ENCODE data around the gene NOP16. TPM values are rescaled to one million over a fixed set of nuclear protein-coding genes. Genes with fewer than 3 reads are reported as not detected.

NOP16 gene
- total RNA-seq, 1 experiment from 2014 or later, result 134 TPM

DNA sequence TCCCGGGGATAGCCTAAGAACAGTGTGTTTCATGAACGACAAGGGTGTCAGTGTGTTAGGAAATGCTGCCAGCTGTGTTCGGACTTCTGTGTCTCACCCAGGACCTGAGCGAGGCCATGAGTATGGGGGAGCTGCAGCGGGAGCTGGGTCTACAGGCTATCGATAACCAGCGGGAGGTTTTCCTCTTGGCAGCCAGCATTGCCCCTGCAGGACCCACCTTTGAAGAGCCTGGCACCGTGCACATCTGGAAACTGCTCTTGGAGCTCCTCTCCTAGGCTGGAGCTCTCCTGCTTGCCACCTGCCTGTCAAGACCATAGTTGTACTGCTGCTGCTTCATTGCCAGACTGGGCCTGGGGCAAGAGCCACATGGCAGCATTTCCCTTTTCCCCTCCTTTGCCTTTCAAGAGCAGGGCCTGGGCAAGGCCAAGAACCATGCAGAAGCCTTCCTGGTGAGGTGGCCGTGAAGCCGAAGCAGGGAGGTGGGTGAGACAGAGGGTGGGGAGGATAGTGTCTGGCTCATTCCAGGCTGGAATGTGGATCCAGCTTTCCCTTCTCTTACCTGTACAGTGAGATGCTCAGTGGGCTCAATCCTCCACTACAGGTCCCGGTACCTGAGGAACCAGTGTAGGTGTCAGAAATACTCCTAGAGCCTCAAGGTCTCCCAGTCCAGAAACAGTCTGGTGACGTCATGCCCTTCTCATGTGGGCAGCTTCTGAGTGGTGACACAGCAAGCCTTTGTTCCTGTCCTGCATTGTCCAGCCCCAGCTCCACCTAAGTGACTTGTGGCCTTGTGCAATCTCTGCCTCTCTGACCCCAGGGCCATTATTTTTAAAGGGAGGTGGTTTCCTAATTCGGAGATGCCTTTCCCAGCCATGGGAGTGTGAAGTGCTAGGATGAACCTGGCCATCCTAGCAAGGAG is 16.5 kb downstream of the NOP16 start:
- TF ChIP-seq, protein P1, sequence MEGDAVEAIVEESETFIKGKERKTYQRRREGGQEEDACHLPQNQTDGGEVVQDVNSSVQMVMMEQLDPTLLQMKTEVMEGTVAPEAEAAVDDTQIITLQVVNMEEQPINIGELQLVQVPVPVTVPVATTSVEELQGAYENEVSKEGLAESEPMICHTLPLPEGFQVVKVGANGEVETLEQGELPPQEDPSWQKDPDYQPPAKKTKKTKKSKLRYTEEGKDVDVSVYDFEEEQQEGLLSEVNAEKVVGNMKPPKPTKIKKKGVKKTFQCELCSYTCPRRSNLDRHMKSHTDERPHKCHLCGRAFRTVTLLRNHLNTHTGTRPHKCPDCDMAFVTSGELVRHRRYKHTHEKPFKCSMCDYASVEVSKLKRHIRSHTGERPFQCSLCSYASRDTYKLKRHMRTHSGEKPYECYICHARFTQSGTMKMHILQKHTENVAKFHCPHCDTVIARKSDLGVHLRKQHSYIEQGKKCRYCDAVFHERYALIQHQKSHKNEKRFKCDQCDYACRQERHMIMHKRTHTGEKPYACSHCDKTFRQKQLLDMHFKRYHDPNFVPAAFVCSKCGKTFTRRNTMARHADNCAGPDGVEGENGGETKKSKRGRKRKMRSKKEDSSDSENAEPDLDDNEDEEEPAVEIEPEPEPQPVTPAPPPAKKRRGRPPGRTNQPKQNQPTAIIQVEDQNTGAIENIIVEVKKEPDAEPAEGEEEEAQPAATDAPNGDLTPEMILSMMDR (IDR thresholded peaks at IDR 0.05; ENCODE audit: unreplicated experiment), result no peak
- H3K27ac Mint-ChIP-seq (ENCODE audit: low read depth, unreplicated experiment), result no peak overlapping the region
- no peaks in the 10 kb centered on the region for H3K27me3 Mint-ChIP-seq (ENCODE audit: insufficient read depth, unreplicated experiment)
- no peak overlapping the region for H3K4me3 Mint-ChIP-seq (ENCODE audit: unreplicated experiment)
- peak; percentile 42 for DNase-seq (ENCODE audit: unreplicated experiment)
- H3K9me3 Mint-ChIP-seq (ENCODE audit: unreplicated experiment), result no peaks in the 10 kb centered on the region
- no peaks in the 10 kb centered on the region for H3K36me3 Mint-ChIP-seq (ENCODE audit: insufficient read depth, unreplicated experiment)
- ChIA-PET CTCF (interaction anchor here (0.6 to 1.0 kb wide), 5 partner anchors 13 to 139 kb away, joined by 3 to 5 read pairs (median 3); no protein-coding TSS in a partner anchor), POLR2A (interaction anchor here (1.7 kb wide), 1 partner anchor 10 kb away, joined by 10 read pairs; the partner anchor contains the start of gene KIAA1191)
- peaks cover 6% of the 10 kb centered on the region for H3K4me1 Mint-ChIP-seq (ENCODE audit: insufficient read depth, unreplicated experiment)
- no TSS peak for BruUV-seq (replicated peaks)
- intact Hi-C loops (cut with micrococcal nuclease), result no loop called here

DNA sequence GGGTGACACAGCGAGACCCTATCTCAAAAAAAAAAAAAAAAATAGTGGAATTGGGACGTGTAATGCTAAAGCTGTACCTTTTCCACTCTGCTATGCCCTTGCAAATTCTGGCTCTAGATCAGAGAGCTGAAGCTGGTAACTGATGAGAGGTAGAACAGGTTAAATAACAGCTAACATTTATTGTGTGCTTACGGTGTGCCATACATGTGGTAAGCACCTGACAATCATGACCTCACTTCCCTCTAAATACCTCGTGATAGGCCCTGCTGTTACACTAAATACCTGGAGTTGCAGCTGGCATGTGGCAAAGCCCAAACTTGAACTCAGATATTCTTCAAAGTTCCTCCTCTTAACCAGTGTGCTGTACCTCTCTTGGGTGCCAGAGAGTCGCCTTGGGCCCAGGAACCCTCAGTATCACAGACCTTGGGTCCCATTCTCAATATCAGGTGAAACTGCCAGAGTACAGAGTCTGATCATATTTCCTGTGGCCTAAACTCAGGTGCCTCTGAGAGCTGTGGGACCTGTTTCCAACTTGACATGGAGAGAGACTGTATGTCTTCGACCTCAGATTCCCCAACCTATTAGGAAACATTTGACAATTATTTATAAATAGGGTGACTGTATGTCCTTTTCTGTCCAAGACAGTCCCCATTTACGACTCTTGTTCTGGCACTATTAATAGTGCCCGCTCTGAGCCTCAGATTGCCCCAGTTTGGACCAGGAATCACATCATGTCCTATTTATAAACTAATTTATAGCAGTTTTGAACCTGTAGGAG is 18.3 kb downstream of the NOP16 start:
- Mint-ChIP-seq H3K4me1 (ENCODE audit: insufficient read depth, unreplicated experiment) (peaks cover 6% of the 10 kb centered on the region), H3K27ac (ENCODE audit: low read depth, unreplicated experiment) (no peak overlapping the region), H3K9me3 (ENCODE audit: unreplicated experiment) (no peaks in the 10 kb centered on the region), H3K4me3 (ENCODE audit: unreplicated experiment) (no peak overlapping the region), H3K27me3 (ENCODE audit: insufficient read depth, unreplicated experiment) (no peaks in the 10 kb centered on the region), H3K36me3 (ENCODE audit: insufficient read depth, unreplicated experiment) (no peaks in the 10 kb centered on the region)
- ChIA-PET CTCF (interaction anchor here (0.6 to 1.8 kb wide), 5 partner anchors 8 to 48 kb away, joined by 3 to 5 read pairs (median 3); partner anchors contain the start of gene KIAA1191), POLR2A (interaction anchor here (2.0 kb wide), 1 partner anchor 9 kb away, joined by 9 read pairs; the partner anchor contains the start of gene KIAA1191)
- intact Hi-C loops (cut with micrococcal nuclease), result no loop called here
- BruUV-seq (replicated peaks), result no TSS peak
- no peak for DNase-seq (ENCODE audit: unreplicated experiment)
- TF ChIP-seq, protein P1 (IDR thresholded peaks at IDR 0.05; ENCODE audit: unreplicated experiment), result no peak

DNA sequence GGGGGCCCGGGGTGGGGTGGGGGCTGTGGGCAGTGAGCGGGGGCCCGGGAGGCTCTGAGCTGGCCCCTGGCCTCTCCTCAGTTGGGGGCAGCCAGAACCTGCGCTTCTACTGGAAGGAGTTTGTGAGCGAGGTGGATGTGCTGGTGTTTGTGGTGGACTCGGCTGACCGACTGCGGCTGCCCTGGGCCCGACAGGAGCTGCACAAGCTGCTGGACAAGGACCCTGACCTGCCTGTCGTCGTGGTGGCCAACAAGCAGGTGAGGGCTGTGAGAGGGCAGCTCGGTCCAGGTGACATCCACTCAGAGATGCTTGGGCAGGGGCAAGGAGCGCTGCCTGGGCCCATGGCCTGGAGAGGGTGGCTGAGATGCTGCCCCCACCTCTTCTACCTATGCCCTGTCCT is 19.7 kb downstream of the NOP16 start:
- Mint-ChIP-seq H3K36me3 (ENCODE audit: insufficient read depth, unreplicated experiment) (no peaks in the 10 kb centered on the region), H3K27me3 (ENCODE audit: insufficient read depth, unreplicated experiment) (no peaks in the 10 kb centered on the region), H3K27ac (ENCODE audit: low read depth, unreplicated experiment) (no peak overlapping the region), H3K9me3 (ENCODE audit: unreplicated experiment) (no peaks in the 10 kb centered on the region), H3K4me1 (ENCODE audit: insufficient read depth, unreplicated experiment) (peaks cover 6% of the 10 kb centered on the region), H3K4me3 (ENCODE audit: unreplicated experiment) (no peak overlapping the region)
- BruUV-seq (replicated peaks), result no TSS peak
- CTCF ChIA-PET, result interaction anchor here (1.6 to 1.8 kb wide), 2 partner anchors 15 to 79 kb away, joined by 3 to 5 read pairs; partner anchors contain the start of gene FAF2
- intact Hi-C loops (cut with micrococcal nuclease), result no loop called here
- DNase-seq (ENCODE audit: unreplicated experiment), result no peak
- TF ChIP-seq, protein P1 (IDR thresholded peaks at IDR 0.05; ENCODE audit: unreplicated experiment), result no peak
- POLR2A ChIA-PET, result no interaction called here

Data from MCF 10A (cell line).